WTC11 (cell line): Measurements from ENCODE around the gene TAF1D.
"Not testable (repeated sequence)": the region's sequence is repeated elsewhere in the genome, so short reads cannot be mapped to it uniquely, and the experiment has no call there.

Experiments used
- CREM ChIP-seq: sonication (generic); formaldehyde crosslinking; IDR thresholded peaks from 2 replicates; pipeline ENCODE4 v1.8.1; 2022; ENCODE audit warnings: mild to moderate bottlenecking, missing genetic modification reagents, moderate library complexity
- RELA ChIP-seq: sonication (generic); formaldehyde crosslinking; IDR thresholded peaks from 2 replicates; pipeline ENCODE4 v1.8.1; 2022; ENCODE audit warnings: missing genetic modification reagents, mild to moderate bottlenecking, borderline replicate concordance
- TF ChIP-seq, protein P1 (sequence below): fragments of 200-600 bp; IDR thresholded peaks from 2 replicates; pipeline ENCODE4 v1.8.0; 2022; ENCODE audit warnings: antibody characterized with exemption
- TF ChIP-seq, protein P2 (sequence below): sonication (generic); formaldehyde crosslinking; conservative IDR thresholded peaks from 2 replicates; pipeline ENCODE4 v1.8.1; 2022; ENCODE audit warnings: mild to moderate bottlenecking, missing genetic modification reagents
- TF ChIP-seq, protein P3 (sequence below): sonication (generic); formaldehyde crosslinking; IDR thresholded peaks from 2 replicates; pipeline ENCODE4 v1.8.0; 2022; ENCODE audit warnings: mild to moderate bottlenecking, missing genetic modification reagents
- TF ChIP-seq, protein P4 (sequence below): sonication (generic); formaldehyde crosslinking; IDR thresholded peaks from 2 replicates; pipeline ENCODE4 v1.8.0; 2022; ENCODE audit warnings: mild to moderate bottlenecking, missing genetic modification reagents

DNA sequence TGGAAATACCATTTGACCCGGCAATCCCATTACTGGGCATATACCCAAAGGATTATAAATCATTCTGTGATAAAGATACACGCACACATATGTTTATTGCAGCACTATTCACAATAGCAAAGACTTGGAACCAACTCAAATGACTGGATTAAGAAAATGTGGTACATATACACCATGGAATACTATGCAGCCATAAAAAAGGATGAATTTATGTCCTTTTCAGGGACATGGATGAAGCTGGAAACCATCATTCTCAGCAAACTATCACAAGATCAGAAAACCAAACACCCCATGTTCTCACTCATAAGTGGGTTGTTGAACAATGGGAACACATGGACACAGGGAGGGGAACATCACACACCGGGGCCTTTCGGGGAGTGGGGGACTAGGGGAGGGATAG lies 17.8 kb upstream of the TAF1D start:
- TF ChIP-seq, protein P1, sequence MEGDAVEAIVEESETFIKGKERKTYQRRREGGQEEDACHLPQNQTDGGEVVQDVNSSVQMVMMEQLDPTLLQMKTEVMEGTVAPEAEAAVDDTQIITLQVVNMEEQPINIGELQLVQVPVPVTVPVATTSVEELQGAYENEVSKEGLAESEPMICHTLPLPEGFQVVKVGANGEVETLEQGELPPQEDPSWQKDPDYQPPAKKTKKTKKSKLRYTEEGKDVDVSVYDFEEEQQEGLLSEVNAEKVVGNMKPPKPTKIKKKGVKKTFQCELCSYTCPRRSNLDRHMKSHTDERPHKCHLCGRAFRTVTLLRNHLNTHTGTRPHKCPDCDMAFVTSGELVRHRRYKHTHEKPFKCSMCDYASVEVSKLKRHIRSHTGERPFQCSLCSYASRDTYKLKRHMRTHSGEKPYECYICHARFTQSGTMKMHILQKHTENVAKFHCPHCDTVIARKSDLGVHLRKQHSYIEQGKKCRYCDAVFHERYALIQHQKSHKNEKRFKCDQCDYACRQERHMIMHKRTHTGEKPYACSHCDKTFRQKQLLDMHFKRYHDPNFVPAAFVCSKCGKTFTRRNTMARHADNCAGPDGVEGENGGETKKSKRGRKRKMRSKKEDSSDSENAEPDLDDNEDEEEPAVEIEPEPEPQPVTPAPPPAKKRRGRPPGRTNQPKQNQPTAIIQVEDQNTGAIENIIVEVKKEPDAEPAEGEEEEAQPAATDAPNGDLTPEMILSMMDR = not testable (repeated sequence)
- TF ChIP-seq, protein P2, sequence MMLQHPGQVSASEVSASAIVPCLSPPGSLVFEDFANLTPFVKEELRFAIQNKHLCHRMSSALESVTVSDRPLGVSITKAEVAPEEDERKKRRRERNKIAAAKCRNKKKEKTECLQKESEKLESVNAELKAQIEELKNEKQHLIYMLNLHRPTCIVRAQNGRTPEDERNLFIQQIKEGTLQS (CRISPR knock-in tag) = not testable (repeated sequence)
- TF ChIP-seq, protein P3, sequence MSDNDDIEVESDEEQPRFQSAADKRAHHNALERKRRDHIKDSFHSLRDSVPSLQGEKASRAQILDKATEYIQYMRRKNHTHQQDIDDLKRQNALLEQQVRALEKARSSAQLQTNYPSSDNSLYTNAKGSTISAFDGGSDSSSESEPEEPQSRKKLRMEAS (CRISPR knock-in tag) = not testable (repeated sequence)
- not testable (repeated sequence) for TF ChIP-seq CREM (CRISPR knock-in tag); RELA
- TF ChIP-seq, protein P4, sequence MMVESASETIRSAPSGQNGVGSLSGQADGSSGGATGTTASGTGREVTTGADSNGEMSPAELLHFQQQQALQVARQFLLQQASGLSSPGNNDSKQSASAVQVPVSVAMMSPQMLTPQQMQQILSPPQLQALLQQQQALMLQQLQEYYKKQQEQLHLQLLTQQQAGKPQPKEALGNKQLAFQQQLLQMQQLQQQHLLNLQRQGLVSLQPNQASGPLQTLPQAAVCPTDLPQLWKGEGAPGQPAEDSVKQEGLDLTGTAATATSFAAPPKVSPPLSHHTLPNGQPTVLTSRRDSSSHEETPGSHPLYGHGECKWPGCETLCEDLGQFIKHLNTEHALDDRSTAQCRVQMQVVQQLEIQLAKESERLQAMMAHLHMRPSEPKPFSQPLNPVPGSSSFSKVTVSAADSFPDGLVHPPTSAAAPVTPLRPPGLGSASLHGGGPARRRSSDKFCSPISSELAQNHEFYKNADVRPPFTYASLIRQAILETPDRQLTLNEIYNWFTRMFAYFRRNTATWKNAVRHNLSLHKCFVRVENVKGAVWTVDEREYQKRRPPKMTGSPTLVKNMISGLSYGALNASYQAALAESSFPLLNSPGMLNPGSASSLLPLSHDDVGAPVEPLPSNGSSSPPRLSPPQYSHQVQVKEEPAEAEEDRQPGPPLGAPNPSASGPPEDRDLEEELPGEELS (CRISPR knock-in tag) = not testable (repeated sequence)
